ENCODE data around the gene CEP104.

Gene CEP104

GRCh38 chr1:3831689-3832088 lies 25.3 kb downstream of the CEP104 start:
- H3K4me3 Mint-ChIP-seq: no peak overlapping the region
- H3K27ac Mint-ChIP-seq: no peak overlapping the region
- DNase-seq: no peak

DNA sequence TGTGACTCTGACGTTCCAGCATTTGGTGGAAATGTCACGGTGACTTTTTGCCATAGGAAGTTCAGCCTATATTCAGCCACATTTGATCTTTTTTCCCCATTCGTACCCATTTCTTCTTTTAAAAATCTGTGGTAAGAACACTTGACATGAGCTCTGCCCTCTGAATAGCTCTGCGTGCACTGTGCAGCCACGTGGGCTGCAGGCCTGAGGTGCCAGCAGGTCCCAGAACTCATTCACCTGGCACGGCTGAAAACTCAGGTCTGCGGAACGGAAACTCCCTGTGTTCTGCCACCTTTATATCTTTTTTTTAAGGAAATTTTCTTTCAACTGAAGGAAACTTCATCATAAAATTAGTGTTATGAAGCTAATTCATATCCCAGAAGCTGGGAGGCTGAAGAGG lies 28.6 kb downstream of the CEP104 start:
- H3K4me1 Mint-ChIP-seq: no peaks in the 10 kb centered on the region

More at GRCh38 chr1:3831689-3832088, 25.3 kb downstream of the CEP104 start:
- H3K27me3 Mint-ChIP-seq: no peaks in the 10 kb centered on the region
- no peaks in the 10 kb centered on the region for H3K9me3 Mint-ChIP-seq
- no peaks in the 10 kb centered on the region for H3K4me1 Mint-ChIP-seq
- no peak for ATAC-seq

GRCh38 chr1:3827813-3828307 lies 29.2 kb downstream of the CEP104 start:
- no peaks in the 10 kb centered on the region for H3K9me3 Mint-ChIP-seq
- no peaks in the 10 kb centered on the region for H3K27me3 Mint-ChIP-seq
- no peak overlapping the region for H3K4me3 Mint-ChIP-seq
- ATAC-seq: no peak
- DNase-seq: no peak
- H3K4me1 Mint-ChIP-seq: no peaks in the 10 kb centered on the region
- H3K27ac Mint-ChIP-seq: peak overlapping the region in 1 of 2 donors; percentile 75

More for the DNA sequence above, 28.6 kb downstream of the CEP104 start:
- no peak overlapping the region for H3K4me3 Mint-ChIP-seq
- no peaks in the 10 kb centered on the region for H3K9me3 Mint-ChIP-seq
- H3K27me3 Mint-ChIP-seq: no peaks in the 10 kb centered on the region
- DNase-seq (no peak), ATAC-seq (no peak)
- peak overlapping the region in 1 of 2 donors; percentile 75 for H3K27ac Mint-ChIP-seq

- Mint-ChIP-seq H3K27ac (no peak overlapping the region), H3K27me3 (no peaks in the 10 kb centered on the region), H3K4me3 (no peak overlapping the region), H3K4me1 (no peaks in the 10 kb centered on the region), H3K9me3 (no peaks in the 10 kb centered on the region)
- no peak for ATAC-seq
- no peak for DNase-seq
Observed at GRCh38 chr1:3825356-3825755, 31.7 kb downstream of the CEP104 start.

DNA sequence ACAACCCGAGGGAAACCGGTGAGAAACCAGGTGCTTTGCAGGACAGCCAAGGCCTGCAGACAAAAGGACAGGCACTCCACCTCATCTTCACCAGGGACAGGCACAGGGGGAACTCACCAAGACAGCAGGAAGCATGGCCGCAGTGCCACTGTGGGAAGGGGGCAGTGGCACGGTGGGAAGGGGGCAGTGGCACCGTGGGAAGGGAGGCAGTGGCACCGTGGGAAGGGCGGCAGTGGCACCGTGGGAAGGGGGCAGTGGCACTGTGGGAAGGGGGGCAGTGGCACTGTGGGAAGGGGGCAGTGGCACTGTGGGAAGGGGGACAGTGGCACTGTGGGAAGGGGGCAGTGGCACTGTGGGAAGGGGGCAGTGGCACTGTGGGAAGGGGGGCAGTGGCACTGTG lies 32.4 kb downstream of the CEP104 start:
- ATAC-seq (no peak), DNase-seq (no peak)
- H3K4me1 Mint-ChIP-seq: no peaks in the 10 kb centered on the region
- H3K27me3 Mint-ChIP-seq: no peaks in the 10 kb centered on the region
- no peak overlapping the region for H3K27ac Mint-ChIP-seq
- H3K9me3 Mint-ChIP-seq: no peaks in the 10 kb centered on the region
- H3K4me3 Mint-ChIP-seq: no peak overlapping the region

DNA sequence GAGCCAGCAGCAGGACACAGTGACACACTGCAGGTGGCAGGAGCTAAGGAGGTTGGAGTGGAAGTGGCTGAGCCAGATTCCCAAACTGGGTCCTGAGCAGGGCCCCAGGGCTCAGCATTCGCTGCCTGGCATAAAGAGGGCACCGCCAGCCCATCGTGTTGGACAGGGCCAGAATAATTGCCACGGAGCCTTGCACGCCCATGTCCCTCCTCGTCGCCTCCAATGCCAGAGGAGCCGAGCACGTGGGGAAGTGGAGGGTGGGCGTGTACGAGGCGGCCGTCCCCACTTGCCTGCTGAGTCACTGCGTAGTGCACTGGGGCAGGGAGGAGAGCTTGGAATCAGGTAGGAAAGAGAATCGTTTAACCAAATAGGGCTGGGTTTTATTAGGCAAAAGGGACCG lies 34.6 kb downstream of the CEP104 start:
- ATAC-seq: no peak
- Mint-ChIP-seq H3K9me3 (no peaks in the 10 kb centered on the region), H3K4me3 (no peak overlapping the region), H3K27ac (no peak overlapping the region), H3K4me1 (no peaks in the 10 kb centered on the region), H3K27me3 (no peaks in the 10 kb centered on the region)
- DNase-seq: no peak

DNA sequence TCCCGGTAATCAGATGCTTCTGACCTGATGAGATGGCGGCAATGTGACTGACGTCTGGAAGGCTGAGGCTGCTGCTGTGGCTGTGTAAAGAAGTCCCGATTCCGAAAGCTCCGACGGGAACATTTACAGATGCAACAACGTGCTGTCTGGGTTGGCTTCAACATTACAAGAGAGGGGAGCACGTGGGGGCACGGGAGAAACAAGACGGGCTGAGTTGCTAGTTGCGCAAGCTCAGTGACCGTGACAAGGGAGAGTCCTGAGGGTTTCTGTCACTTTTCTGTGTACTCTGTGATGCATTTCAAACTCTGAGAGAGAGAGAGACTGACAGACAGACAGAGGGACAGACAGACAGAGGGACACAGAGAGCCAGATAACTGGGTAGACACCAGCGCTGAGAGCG lies 35.1 kb downstream of the CEP104 start:
- H3K4me1 Mint-ChIP-seq: no peaks in the 10 kb centered on the region
- no peak overlapping the region for H3K27ac Mint-ChIP-seq
- DNase-seq: no peak
- H3K27me3 Mint-ChIP-seq: no peaks in the 10 kb centered on the region
- ATAC-seq: no peak
- no peak overlapping the region for H3K4me3 Mint-ChIP-seq
- H3K9me3 Mint-ChIP-seq: no peaks in the 10 kb centered on the region

DNA sequence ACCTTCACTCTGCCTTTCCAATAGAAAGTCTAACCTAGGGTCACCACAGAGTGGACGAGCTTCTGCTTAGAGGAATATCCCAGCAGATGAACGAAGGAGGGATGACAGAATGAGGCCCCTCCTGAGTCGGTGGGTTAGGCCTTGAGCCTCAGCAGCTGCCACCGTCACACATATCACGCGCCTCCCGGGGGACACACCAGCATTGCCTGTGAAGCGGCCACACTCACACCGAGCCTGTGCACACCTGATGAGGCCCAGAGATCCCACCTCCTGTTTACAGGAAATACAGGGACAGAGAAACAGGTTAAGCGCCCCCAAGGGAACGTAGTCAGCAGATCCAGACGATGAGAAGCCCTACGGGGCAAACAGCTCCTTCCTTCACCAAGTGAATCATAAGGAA lies 35.6 kb downstream of the CEP104 start:
- ATAC-seq: no peak
- Mint-ChIP-seq H3K9me3 (no peaks in the 10 kb centered on the region), H3K27me3 (no peaks in the 10 kb centered on the region), H3K4me1 (no peaks in the 10 kb centered on the region), H3K4me3 (no peak overlapping the region), H3K27ac (peak overlapping the region in 1 of 2 donors; percentile 69)
- DNase-seq: no peak

- Mint-ChIP-seq H3K27me3 (no peaks in the 10 kb centered on the region), H3K4me1 (no peaks in the 10 kb centered on the region), H3K4me3 (no peak overlapping the region), H3K27ac (peak overlapping the region; percentile 31 to 69), H3K9me3 (no peaks in the 10 kb centered on the region)
- DNase-seq: no peak
- no peak for ATAC-seq
Observed at GRCh38 chr1:3821004-3821403, 36.0 kb downstream of the CEP104 start.

GRCh38 chr1:3820316-3820715 lies 36.7 kb downstream of the CEP104 start:
- H3K4me1 Mint-ChIP-seq: no peaks in the 10 kb centered on the region
- H3K27me3 Mint-ChIP-seq: no peaks in the 10 kb centered on the region
- no peaks in the 10 kb centered on the region for H3K9me3 Mint-ChIP-seq
- ATAC-seq (no peak), DNase-seq (no peak)
- H3K4me3 Mint-ChIP-seq: no peak overlapping the region
- no peak overlapping the region for H3K27ac Mint-ChIP-seq

DNA sequence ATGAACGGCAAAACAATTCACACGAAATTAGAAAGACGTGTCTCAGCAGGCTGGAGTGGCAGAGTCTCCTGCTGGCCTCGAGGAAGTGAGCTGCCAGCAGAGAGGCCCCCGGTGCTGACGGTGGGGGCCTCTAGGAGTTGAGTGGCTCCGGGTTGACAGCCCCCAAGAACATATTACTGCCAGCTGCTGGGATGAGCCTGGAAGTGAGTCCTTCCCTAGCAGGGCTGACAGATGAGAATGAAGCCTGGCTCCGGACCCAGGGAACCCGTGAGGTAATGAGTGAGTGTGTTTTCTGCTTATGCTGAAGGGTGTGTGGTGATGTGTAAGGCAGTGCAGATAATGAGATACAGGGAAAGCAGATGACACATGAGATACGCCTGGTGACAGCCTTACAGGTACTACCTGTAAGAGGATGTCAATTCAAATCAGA lies 37.2 kb downstream of the CEP104 start:
- no peaks in the 10 kb centered on the region for H3K27me3 Mint-ChIP-seq
- no peak overlapping the region for H3K27ac Mint-ChIP-seq
- DNase-seq (no peak), ATAC-seq (no peak)
- H3K9me3 Mint-ChIP-seq: no peaks in the 10 kb centered on the region
- H3K4me3 Mint-ChIP-seq: no peak overlapping the region
- H3K4me1 Mint-ChIP-seq: no peaks in the 10 kb centered on the region

- no peaks in the 10 kb centered on the region for H3K9me3 Mint-ChIP-seq
Observed at GRCh38 chr1:3817821-3818597, 39.0 kb downstream of the CEP104 start.

GRCh38 chr1:3817138-3817740 lies 39.8 kb downstream of the CEP104 start:
- ATAC-seq (no peak), DNase-seq (no peak)
- no peak overlapping the region for H3K27ac Mint-ChIP-seq
- no peaks in the 10 kb centered on the region for H3K27me3 Mint-ChIP-seq
- H3K4me3 Mint-ChIP-seq: no peak overlapping the region
- H3K9me3 Mint-ChIP-seq: no peaks in the 10 kb centered on the region
- H3K4me1 Mint-ChIP-seq: no peaks in the 10 kb centered on the region

More at GRCh38 chr1:3817821-3818597, 39.0 kb downstream of the CEP104 start:
- peak overlapping the region in 1 of 2 donors; percentile 22 for H3K27ac Mint-ChIP-seq
- ATAC-seq (no peak), DNase-seq (no peak)
- H3K27me3 Mint-ChIP-seq: no peaks in the 10 kb centered on the region
- H3K4me3 Mint-ChIP-seq: no peak overlapping the region
- no peaks in the 10 kb centered on the region for H3K4me1 Mint-ChIP-seq

- DNase-seq (no peak), ATAC-seq (no peak)
- no peak overlapping the region for H3K27ac Mint-ChIP-seq
- no peaks in the 10 kb centered on the region for H3K9me3 Mint-ChIP-seq
- peaks cover 2% of the 10 kb centered on the region for H3K4me1 Mint-ChIP-seq
- no peak overlapping the region for H3K4me3 Mint-ChIP-seq
- no peaks in the 10 kb centered on the region for H3K27me3 Mint-ChIP-seq
Observed at GRCh38 chr1:3816331-3817137, 40.5 kb downstream of the CEP104 start.

- no peak for ATAC-seq
- DNase-seq: no peak
- peaks cover 6% of the 10 kb centered on the region for H3K4me1 Mint-ChIP-seq
Observed at GRCh38 chr1:3814771-3815561, 42.0 kb downstream of the CEP104 start.

More at GRCh38 chr1:3814771-3815561, 42.0 kb downstream of the CEP104 start:
- no peak overlapping the region for H3K27ac Mint-ChIP-seq
- no peak overlapping the region for H3K4me3 Mint-ChIP-seq
- H3K27me3 Mint-ChIP-seq: no peaks in the 10 kb centered on the region
- no peaks in the 10 kb centered on the region for H3K9me3 Mint-ChIP-seq
